Inferior parietal cortex (tissue), 1 donor: ENCODE results near the gene GLUL.
"Not testable (repeated sequence)": the region's sequence is repeated elsewhere in the genome, so short reads cannot be mapped to it uniquely, and the experiment has no call there.

Experiments
- DNase-seq: peaks from one replicate; pipeline ENCODE4 v3.0.0-alpha.2; 2016; ENCODE audit errors: extremely low spot score

GLUL gene

DNA sequence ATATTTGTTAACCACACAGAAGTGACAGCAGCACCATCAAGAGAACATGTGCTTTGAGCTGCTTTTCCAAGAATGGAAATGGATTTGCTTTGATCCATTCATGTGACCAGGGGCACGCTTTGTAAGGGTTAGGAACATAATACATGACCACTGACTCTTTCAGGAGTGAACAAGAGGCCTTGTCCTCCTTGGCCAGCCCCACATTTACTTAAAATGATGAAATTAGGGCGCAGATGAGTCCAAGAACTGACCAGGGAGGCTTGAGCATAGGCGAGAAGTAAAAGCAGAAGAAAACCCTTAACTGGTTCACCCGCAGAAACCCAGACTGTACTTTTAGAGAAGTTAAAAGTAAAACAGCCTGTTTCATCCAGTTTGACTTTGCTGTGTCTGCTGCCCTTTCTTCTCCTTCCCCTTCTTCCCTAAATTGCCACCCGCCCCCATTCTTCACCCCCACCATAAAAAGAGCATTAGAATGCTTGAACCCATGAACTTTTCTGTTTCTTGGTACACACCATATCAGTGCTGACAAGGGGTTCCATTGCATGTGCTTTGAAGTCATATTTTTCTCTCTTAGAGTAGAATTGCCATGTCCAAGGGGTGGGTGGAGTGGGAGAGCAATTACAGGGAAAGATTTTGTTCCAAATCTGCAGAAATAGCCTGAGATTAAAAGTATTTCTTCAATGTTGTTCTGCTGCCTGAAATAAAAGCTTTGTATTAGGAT, 2.6 kb upstream of the GLUL start:
- no peak for DNase-seq

DNA sequence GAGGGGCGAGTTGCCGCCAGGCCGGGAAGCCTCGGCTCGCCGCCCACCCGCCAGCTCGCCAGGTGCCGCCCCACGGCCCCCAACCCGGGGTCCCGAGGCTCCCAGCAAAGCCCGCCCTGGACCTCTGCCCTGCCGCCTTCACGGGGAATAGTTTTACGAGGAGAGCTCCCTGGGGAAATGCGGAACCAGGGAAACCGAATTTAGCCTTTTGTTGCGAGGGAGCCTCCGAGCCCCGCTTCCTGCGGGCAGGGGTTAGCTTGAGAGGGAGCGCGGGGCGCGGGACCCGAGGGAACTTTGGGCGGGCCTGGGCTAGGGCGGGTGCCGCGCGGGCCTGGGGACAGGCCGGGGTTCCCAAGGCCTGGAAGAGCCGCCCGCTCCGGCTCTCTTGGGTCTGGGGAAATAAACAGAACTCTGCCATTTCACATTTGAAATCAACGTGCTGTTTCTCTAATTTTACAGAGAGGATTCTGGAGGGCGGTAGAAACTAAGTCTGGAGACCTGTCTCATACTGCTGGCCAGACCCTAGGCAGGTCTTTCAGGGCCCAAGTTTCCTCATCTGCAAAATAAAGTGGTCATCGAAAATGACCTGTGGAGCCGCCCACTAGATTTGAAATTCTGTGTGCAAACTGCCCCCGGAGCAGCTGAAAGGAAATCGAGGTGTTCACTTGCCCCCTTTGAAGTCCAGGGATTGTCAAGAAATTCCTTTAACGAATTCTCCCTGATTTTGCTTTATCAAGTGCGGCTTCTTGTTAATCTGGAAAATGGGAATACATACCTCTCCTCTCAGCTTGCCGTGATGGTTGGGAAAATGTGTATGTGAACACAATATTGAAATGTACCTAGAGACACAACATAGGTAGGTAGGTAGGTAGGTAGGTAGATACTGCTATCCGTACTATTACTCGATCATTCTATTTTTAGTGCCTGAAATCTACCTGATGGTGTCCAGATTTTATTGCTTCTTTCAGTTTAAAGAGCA, 749 bp upstream of the GLUL start:
- peak; percentile 48 for DNase-seq

GRCh38 chr1:182391028-182391361, 595 bp downstream of the GLUL start:
- no peak for DNase-seq

DNA sequence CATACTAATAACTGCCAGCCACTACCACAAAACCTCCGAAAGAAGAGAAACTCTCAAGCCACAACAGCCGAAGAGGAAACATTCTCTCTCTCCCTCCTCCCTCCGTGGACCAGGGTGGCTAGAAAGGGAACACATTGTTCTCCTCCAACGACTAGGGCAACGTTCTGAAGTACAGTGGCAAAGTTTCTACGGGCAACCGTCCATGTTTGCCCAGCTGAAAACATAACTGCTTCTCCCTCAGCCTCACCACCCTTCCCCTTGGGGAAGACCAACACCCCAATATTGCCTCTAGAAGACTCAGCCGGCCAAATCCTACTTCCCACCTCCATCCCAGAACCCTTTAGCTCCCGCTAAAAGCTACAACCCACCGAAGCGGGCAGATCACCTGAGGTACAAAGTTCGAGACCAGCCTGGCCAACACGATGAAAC, 2.0 kb downstream of the GLUL start:
- DNase-seq, result peak; percentile 53

- DNase-seq, result no peak
Measured at GRCh38 chr1:182388392-182389134, 3.0 kb downstream of the GLUL start.

GRCh38 chr1:182387566-182387965, 4.0 kb downstream of the GLUL start:
- DNase-seq, result no peak

DNA sequence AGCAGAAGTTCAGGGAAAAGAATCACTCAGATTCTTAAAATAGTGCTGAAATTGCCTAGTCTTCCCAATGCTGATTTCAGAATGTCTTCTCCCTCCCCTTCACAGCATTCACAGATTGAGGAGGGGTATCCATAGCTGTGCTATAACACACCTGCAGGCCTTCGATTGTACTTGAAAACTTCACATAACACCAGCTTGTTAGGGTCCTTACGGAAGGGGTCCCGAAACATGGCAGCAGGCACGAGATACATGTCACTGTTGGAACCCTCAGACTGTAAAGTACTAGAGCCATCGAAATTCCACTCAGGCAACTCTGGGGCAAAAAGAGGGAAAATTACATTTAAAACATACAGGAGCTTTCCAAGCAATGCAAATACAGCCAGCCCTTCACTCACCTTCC, 4.6 kb downstream of the GLUL start:
- no peak for DNase-seq

GRCh38 chr1:182385885-182386853, 5.4 kb downstream of the GLUL start:
- no peak for DNase-seq

DNA sequence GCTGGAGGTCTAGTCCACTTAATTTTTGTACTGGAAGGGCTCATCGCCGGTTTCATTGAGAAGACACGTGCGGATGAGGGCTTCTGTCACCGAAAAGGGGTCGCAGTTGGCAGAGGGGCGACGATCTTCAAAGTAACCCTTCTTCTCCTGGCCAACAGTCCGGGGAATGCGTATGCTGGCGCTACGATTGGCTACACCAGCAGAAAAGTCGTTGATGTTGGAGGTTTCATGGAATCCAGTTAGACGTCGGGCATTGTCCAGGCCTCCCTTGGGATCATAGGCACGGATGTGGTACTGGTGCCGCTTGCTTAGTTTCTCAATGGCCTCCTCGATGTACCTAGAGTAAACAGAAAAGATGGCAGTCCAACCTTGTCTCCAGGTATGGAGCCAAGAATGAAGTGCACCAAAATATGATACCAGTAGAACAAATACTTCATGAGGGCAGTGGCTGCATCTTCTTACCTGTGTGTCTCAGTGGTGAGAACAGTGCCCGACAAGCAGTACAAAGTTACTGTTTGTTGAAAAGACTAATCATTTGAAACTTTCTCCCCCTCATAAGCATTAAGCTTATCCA, 7.1 kb downstream of the GLUL start:
- no peak for DNase-seq

DNA sequence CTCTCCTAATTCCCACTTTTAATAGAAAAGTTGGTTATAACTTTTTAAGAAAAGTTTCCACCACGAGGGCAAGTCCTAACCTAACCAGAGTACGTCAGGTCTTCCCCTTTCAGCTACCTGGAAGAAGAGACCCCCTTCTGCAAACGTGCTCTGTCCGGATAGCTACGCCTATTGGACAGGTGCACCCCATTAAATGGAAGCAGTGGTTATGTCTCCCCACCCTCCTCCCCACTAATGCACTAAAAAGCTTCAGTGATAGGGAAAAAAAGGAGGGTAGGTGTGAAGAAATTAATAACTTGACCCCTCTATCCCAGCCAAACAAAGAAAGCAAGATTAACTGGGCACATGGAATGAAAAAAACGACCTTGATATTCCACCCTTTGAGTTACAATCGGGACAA, 7.7 kb downstream of the GLUL start:
- no peak for DNase-seq

DNA sequence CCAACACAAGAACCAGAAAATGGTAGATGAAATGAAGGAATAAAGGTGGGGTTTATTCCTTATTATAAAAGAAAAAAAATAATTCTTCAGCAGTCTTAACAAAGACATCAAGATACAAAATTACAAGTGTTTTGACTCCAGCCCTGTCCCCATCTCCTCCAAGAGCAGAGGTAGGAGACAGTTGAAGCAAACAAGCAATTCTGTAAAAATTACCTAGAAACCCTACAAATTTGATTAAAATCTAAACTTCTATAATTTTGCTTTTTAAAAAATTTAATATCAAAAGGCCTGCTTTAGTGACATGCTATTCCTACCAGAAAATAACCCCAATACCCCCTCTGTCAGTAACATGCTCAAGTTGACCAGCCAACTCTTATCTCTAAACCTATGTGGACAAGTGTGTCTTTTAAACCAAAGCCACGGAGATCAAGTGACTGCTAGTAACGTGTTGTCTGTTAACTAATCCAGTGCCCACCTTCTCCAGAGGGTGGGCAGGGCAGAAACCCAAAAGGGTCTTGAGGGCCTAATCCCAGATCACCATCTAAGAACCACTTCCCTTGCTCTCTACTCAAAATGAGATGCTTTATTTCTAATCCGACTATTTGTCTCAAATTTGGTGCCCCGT, 8.4 kb downstream of the GLUL start:
- DNase-seq, result no peak

DNA sequence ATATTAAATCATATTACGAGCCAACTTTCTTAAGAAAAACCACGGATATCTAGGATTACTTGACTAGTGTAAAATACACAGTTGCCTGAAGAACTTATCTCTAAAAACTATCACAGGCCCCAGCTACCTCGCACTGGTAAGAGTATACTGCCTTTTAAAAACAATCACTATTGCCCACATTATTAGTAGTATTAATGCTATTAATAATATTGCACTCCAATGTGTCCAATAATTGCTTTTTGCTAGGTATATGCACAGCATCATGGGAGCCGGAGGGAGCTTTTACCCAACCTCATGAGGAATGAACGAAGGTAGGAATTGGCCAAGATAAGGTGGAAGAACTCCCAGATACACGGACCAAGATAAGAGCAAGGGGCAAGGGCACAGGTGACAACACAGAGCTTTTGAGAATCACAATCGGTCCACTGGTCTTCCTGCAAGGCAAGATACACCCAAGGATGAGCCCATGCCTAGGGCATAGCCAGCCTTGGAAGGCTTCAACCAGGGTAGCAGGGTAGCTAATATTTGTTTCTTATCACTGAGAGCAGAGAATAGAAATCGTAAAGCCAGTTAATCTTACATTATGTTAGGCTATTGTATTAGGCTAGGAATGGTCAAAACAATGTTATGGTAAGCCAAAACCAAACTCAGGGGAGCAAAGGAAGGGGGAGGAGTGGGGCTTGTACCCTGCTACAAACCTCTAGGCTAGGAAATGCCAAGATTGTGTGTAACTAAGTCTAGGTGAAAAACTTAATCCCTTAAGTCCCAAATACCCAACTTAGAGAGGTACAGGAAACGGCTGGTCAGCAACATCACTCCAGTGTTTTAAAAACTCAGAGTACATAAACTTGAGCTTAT, 9.4 kb downstream of the GLUL start:
- DNase-seq, result no peak

DNA sequence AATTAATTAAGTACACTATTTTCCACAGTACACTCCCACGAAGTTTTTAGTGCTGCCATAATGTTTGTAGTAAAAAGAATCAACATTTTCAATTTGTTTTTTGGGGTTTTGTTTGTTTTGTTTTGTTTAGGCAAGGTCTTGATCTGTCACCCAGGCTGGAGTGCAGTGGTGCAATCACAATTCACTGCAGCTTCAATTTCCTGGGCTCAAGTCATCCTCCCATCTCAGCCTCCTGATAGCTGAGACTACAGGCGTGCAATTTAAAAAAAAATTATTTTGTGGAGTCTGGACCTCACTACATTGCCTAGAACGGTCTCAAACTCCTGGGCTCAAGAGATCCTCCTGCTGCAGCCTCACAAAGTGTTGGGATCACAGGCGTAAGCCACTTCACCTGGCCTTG, 11.4 kb downstream of the GLUL start:
- DNase-seq, result no peak

DNA sequence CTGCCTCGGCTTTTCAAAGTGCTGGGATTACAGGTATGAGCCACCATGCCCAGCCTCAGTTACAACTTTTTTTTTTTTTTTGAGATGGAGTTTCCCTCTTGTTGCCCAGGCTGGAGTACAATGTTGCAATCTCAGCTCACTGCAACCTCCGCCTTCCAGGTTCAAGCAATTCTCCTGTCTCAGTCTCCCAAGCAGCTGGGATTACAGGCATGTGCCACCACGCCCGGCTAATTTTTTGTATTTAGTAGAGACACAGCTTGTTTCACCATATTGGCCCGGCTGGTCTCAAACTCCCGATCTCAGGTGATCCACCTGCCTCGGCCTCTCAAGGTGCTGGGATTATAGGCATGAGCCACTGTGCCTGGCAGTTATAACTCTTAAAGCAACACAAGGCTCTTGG, 11.8 kb downstream of the GLUL start:
- DNase-seq, result not testable (repeated sequence)

DNA sequence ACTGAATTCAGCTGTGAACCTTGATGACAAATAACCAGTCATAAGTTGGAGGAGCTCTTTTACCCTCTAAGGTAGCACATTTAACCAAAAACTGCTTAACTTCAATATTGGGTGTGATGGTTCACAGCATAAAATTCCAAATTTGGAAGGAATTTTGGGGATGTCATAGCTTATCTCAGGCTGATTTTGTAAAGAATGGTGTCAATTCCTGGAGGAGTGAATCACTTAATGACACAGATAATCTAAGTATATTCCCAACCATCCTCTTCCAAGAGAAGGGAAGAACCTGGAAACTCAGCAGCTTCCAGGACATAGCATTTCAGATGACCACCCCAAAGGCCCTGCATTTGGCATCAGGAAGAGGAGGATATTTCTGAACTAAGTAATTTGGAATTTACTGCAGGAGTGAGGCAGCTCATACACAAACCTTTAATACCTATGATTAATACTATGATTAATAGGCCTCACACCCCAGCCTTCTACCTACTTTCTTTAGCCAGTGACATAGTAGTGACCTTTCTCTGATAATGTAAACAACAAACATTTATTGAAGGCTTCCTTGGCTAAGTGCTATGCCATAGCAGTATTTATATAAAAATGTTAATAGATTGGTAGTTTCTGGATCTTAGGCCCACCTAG, 14.5 kb downstream of the GLUL start:
- DNase-seq, result no peak

DNA sequence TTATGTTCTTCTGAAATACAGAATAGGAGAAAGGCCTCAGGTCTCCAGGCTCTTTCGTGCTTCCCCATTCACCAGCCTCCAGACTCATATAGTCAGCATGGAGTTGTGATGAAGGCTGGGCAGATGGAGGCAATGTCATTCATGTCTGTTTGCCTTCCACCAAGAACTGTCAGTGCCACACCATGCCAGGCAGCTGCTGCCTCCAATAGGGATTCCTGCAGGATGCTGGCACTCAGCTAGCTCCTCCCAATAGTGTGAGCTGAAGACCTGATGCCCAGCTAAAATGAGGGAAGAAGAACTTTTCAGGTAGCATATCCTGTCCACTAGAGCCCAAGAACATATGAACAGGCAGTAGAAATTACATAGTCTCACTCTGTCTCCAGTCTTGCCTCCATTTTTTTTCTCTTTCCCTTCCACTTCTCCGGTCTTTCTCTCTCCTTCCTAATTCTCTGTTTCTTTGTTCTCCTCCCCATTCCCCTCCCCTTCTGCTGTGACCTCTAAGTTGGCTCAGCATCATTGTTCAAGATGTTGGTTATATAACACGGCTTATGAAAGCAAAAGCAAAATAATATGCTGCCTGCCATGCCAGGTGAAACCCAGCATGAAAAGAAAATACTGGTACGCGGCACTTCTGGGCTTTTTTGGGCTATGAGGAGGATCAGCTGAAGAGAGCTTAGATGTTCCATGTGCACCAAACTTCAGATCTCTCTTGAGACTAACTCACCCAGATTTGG, 17.3 kb downstream of the GLUL start:
- DNase-seq, result no peak

GRCh38 chr1:182370532-182370931, 21.1 kb downstream of the GLUL start:
- DNase-seq, result no peak

- DNase-seq, result no peak
Measured at GRCh38 chr1:182368903-182369302, 22.7 kb downstream of the GLUL start.
